Measurements from ENCODE around the gene SH3GLB1.

- TF ChIP-seq POLR2A (IDR thresholded peaks at IDR 0.05), result no peak
- TF ChIP-seq, protein P1, sequence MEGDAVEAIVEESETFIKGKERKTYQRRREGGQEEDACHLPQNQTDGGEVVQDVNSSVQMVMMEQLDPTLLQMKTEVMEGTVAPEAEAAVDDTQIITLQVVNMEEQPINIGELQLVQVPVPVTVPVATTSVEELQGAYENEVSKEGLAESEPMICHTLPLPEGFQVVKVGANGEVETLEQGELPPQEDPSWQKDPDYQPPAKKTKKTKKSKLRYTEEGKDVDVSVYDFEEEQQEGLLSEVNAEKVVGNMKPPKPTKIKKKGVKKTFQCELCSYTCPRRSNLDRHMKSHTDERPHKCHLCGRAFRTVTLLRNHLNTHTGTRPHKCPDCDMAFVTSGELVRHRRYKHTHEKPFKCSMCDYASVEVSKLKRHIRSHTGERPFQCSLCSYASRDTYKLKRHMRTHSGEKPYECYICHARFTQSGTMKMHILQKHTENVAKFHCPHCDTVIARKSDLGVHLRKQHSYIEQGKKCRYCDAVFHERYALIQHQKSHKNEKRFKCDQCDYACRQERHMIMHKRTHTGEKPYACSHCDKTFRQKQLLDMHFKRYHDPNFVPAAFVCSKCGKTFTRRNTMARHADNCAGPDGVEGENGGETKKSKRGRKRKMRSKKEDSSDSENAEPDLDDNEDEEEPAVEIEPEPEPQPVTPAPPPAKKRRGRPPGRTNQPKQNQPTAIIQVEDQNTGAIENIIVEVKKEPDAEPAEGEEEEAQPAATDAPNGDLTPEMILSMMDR (IDR thresholded peaks at IDR 0.05), result no peak
These were observed 1.8 kb downstream of the SH3GLB1 start for GRCh38 chr1:86706018-86706635.
